CD4-positive, alpha-beta T cell treated with Interleukin-15 for 4 hours (primary cell): ENCODE measurements around the gene NELFE.
"Not testable (repeated sequence)": the region's sequence is repeated elsewhere in the genome, so short reads cannot be mapped to it uniquely, and the experiment has no call there.

Source experiments
- DNase-seq: peaks from one replicate; pipeline ENCODE4 v3.0.0-alpha.2; 2020; ENCODE audit warnings: low spot score

Gene NELFE

DNA sequence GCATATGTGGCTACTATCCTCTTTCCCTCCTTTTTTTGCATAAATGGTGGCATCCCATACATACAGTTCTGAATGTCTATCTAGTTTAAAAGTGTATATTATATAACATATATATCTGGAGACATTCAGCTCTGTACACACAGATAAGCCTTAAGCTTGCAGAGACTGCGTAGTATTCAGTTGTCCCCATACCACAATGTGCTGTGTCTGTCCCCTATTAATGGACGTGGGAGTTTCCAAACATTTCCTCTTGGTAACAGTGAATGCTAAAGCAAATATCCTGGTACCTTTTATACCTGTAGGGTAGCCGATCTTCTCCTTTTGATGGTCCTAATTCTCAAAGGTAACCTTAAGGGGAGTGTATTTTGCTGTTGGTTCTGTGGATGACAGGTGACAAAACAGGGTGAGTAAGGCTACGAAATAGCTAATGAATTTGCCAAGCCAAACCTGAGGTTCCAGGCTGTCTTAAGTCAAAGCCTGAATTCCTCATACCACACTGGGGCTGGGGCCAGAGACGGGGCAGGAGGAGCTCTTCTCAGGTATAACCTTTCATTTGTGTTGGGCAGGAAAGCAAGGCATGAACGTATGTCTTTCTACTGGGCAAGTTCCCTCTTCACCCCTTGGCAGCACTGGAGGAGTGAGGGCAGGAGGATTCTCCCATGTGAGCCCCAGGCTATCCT lies 39.0 kb downstream of the NELFE start:
- DNase-seq: no peak

DNA sequence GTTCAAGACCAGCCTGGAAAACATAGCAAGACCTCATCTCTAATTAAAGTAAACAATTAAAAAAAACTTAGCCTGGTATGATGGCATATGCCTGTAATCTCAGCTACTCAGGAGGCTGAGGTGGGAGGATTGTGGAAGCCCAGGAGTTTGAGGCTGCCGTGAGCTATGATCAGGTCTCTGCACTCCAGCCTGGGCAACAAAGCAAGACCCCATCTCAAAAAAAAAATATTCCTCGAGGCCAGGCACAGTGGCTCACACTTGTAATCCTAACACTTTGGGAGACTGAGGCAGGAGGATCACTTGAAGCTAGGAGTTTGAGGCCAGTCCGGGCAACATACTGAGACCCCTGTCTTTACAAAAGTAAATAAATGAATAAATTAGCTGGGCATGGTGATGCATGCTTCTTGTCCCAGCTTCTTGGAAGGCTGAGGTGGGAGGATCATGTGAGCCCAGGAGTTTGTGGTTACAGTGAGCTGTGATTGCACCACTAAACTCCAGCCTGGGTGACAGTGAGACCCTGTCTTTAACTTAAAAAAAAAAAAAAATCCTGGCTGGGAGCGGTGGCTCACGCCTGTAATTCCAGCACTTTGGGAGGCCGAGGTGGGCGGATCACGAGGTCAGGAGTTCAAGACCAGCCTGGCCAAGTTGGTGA lies 40.6 kb downstream of the NELFE start:
- DNase-seq: no peak

DNA sequence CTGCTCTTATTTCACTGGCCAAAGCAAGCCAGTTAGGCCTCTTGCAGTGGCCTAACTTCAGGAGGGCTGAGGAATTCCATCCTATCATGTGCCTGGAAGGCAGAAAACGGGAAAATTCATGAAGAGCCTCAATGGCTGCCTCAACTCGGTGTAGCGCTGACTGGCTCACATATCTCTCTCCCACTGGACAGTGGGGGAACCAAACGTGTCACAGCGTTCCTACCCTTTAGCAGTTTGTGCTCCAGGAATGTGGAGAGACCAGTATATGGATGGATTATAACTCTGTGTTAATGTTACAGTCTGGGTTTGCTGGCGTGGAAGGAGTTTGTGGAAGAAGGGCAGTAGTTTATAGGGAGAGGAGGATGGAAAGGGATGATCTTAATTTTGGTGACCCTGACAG lies 43.0 kb downstream of the NELFE start:
- no peak for DNase-seq

DNA sequence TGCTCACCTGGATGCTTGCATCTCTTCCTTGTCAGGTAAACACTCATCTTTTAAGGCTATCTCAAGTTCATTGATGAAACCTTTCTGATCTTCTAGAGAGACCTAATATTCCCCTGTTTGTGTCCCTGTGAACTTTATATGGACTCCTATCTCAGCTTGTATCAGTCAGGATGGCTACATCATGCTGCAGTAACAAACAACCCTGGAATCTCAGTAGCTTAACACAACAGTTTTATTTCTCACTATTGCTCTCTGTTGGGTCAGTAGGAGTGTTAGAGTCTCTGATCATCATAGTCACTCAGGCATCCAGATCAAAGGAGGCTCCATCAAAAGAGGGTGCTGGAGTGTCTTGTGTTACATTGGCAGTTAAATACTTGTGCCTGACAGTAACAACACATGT lies 43.4 kb downstream of the NELFE start:
- no peak for DNase-seq

DNA sequence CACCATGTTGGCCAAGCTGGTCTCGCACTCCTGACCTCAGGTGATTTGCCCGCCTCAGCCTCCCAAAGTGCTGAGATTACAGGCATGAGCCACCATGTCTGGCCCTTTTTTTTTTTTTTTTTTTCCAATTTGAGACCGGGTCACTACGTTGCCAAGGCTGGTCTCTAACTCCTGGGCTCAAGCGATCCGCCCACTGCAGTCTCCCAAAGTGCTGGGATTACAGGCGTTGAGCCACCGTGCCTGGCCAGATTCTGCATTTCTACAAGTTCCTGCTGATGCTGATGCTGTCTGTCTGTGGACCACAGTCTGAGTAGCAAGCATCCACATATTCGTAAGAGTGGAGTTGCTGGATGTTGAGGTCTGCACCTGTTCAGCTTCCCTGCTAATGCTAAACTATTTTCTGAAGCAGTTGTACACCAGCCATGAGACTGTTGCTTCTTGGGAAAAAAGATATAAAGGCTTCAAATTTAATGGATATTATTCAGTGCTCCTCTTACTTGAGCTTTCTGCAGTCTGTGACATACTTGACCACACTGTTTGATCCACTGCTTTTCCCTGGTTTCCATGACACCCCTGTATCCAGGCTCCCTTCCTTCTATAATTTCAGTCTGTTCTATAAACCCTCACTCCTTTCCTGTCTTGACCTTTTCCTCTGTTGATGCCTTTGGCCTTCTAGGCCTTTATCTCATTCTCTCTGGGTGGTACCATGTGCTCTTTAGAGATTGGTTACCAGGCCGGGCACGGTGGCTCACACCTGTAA lies 46.8 kb downstream of the NELFE start:
- DNase-seq: no peak

DNA sequence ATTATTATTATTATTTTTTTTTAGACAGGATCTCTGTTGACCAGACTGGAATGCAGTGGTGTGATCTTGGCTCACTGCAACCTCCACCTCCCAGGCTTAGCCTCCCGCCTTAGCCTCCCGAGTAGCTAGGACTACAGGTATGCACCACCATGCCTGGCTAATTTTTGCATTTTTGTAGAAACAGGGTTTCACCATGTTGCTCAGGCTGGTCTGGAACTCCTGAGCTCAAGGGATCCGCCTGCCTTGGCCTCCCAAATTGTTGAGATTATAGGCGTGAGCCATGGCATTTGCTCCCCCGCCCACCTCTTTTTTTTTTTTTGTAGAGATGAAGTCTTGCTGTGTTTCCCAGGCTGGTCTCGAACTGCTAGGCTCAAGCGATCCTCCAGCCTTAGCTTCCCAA lies 49.5 kb downstream of the NELFE start:
- not testable (repeated sequence) for DNase-seq

DNA sequence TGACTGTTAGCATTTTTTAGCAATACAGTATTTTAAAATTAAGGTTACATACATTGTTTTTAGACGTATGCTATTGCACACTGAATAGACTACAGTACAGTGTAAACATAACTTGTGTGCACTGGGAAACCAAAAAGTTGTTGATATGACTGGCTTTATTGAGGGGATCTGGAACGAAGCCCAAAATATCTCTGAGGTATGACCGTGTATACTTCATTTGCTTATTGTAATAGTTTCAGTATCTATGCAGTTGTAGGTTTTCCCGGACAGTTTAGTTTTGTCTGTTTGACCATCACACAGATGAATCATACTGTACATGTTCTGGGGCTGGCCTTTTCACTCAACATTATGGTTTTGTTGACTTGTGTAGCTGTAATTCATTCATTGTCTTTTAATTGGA lies 50.0 kb downstream of the NELFE start:
- DNase-seq: no peak

DNA sequence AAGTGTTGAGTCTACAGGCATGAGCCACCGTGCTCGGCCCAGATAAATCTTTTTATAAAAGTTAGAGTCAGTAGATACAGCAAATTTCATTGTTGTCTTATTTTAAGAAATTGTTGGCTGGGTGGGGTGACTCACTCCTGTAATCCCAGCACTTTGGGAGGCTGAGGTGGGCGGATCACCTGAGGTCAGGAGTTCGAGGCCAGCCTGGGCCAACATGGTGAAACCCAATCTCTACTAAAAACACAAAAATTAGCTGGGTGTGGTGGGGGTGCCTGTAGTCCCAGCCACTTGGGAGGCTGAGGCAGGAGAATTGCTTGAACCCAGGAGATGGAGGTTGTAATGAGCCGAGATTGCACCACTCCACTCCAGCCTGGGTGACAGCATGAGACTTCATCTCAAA lies 50.5 kb downstream of the NELFE start:
- not testable (repeated sequence) for DNase-seq

DNA sequence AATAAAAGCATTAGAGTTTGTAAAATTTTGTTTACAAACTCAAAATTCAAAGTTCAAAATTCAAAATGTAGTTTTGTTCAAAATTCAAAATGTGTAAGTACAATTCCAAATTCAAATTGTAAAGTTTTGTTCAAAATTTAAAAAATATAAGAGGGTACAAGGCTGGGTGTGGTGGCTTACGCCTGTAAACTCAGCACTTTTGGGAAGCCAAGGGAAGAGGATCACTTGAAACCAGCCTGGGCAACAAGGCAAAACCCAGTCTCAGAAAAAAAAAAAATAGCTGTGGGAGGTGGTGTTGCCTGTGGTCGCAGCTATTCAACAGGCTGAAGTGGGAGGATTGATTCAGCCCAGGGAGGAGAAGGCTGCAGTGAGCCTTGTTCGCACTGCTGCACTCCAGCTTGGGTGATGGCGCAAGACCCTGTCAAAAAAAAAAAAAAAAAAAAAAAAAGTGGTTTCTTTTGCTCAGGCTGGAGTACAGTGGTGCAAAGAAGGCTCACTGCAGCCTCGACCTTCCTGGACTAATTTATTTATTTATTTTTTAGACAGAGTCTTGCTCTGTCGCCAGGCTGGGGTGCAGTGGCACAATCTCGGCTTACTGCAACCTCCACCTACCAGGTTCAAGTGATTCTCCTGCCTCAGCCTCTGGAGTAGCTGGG lies 51.5 kb downstream of the NELFE start:
- no peak for DNase-seq

DNA sequence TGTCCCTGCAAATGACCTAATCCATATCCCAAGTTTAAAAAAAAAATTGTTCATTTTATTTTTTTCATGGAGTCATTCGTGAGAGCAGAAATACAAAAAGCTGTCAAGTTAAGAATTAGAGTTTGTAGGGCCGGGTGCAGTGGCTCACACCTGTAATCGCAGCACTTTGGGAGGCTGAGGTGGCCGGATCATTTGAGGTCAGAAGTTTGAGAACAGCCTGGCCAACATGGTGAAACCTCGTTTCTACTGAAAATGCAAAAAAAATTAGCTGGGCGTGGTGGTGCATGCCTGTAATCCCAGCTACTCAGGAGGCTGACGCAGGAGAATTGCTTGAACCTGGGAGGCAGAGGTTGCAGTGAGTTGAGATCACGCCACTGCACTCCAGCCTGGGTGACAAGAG lies 52.0 kb downstream of the NELFE start:
- DNase-seq: not testable (repeated sequence)

DNA sequence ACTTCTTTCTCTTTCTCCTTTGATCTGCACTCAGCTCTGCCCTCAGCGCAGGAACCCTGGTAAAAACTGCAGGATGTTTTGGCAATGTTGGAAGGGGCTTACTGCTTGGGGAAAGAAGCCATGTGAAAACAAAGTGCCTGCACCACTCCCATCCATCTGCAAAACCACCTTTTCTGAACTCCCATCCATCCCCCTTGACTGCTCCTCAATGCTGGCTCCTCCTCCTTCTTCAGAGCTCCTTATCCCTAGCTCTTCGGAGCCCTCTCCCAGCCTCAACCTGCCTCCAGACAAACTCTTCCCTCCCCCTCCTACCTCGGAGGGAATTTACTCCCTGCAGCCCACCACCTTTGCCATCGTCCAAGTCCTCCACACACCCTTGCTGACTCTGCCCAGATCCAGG lies 52.6 kb downstream of the NELFE start:
- no peak for DNase-seq

DNA sequence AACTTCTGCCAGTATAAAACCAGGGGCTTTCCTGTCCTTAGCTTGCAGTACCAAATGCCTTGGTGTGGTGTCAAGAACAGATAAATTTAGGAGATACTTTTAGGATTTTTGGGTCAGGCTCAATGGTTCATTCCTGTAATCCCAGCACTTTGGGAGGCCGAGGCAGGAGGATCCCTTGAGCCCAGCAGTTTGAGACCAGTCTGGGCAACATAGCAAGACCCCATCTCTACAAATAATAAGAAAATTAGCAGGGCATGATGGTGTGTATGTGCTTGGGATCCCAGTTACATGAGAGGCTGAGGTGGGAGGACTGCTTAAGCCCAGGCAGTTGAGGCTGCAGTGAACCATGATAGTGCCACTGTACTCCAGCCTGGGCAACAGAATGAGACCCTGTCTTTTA lies 53.7 kb downstream of the NELFE start:
- DNase-seq: no peak

DNA sequence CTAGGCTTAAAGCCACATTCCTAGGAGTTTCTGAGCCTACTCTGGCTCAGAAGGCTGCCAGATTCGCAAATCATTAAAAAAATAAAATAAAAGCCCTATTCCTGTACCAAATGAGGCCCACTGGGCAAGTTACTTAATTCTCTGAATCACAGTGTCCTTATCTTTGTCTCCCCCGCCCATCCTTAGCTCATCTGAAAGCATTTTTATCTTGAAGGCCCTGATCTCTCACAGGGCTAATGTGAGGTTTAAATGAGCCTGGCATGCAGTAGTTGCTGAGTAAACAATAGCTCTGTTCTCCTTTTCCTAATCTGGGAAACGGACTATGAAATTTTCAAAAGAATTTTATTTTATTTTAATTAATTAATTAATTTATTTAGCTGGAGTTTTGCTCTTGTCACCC lies 54.8 kb downstream of the NELFE start:
- DNase-seq: no peak
